ENCODE data around the gene BMS1.
"Not testable (repeated sequence)": the region's sequence is repeated elsewhere in the genome, so short reads cannot be mapped to it uniquely, and the experiment has no call there.

DNA sequence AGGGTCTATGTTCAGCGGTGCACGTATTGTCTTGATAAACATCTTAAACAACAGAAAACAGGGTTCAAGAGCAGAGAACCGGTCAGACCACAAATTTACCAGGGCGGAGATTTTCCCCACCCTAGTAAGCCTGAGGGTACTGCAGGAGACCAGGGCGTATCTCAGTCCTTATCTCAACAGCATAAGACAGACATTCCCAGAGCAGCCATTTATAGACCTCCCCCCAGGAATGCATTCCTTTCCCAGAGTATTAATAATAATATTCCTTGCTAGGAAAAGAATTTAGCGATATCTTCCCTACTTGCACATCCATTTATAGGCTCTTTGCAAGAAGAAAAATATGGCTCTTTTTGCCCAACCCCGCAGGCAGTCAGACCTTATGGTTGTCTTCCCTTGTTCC lies 41.1 kb upstream of the BMS1 start:
- TF ChIP-seq CTCF (IDR thresholded peaks at IDR 0.05); RFX5 (IDR thresholded peaks at IDR 0.05; ENCODE audit: low read length); EP300 (IDR thresholded peaks at IDR 0.05; ENCODE audit: borderline replicate concordance in 1 of 2, low read depth in 1 of 2, low read length in 1 of 2): not testable (repeated sequence)
